ENCODE data around the gene KLF11.

Gene KLF11

DNA sequence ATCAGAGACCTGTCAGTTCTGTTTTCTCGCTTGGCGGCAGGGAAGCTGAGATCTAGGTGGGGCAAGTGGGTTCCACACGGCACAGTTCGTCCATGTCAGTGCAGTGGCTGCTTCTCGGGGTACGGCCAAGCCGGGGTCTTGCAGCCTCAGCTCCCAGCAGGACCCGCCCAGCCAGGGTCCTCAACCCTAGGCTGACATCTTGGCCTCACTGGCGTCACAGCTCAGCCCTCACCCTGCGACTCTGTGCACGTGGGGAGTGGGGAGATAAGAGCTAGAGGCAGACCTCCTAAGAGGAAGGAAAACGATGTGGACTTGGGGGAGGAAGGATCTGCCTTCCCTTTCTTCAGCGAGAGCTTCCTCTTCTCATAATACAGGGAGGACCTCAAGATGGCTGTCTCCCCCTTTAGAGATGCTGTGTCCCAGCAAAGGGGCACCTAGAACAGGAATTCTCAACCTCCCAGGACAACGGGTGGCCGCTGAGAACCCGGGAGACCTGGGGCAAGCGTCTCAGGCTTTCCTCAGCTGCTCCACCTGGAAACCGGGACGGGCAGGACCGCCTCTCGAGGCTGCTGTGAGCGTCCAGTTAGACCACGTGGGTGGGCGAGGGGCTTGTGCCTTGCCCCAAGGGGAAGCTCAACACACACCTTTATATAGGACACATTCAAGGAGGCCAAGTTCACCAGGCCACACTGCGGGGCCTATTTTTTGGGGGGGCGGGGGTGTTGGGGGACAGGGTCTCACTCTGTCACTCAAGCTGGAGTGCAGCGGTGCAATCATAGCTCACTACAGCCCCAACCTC, 23.5 kb upstream of the KLF11 start:
- TF ChIP-seq, protein P1, sequence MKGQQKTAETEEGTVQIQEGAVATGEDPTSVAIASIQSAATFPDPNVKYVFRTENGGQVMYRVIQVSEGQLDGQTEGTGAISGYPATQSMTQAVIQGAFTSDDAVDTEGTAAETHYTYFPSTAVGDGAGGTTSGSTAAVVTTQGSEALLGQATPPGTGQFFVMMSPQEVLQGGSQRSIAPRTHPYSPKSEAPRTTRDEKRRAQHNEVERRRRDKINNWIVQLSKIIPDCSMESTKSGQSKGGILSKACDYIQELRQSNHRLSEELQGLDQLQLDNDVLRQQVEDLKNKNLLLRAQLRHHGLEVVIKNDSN (IDR thresholded peaks at IDR 0.05): no peak
- TF ChIP-seq TEAD4 (IDR thresholded peaks at IDR 0.05) (no peak), EP300 (IDR thresholded peaks at IDR 0.05; ENCODE audit: borderline replicate concordance) (no peak), EGR1 (IDR thresholded peaks at IDR 0.05) (no peak), YY1 (IDR thresholded peaks at IDR 0.05; ENCODE audit: low read depth) (no peak), CEBPB (IDR thresholded peaks at IDR 0.05) (no peak), FOXM1 (IDR thresholded peaks at IDR 0.05; ENCODE audit: borderline replicate concordance, low read depth) (no peak), TAF1 (IDR thresholded peaks at IDR 0.05; ENCODE audit: low read depth) (no peak), ZBTB7A (IDR thresholded peaks at IDR 0.05; ENCODE audit: low read depth) (no peak), NFIC (IDR thresholded peaks at IDR 0.05) (no peak), RAD21 (IDR thresholded peaks at IDR 0.05; ENCODE audit: low read depth) (no peak), TCF12 (IDR thresholded peaks at IDR 0.05; ENCODE audit: low read depth) (no peak)
- TF ChIP-seq, protein P2, sequence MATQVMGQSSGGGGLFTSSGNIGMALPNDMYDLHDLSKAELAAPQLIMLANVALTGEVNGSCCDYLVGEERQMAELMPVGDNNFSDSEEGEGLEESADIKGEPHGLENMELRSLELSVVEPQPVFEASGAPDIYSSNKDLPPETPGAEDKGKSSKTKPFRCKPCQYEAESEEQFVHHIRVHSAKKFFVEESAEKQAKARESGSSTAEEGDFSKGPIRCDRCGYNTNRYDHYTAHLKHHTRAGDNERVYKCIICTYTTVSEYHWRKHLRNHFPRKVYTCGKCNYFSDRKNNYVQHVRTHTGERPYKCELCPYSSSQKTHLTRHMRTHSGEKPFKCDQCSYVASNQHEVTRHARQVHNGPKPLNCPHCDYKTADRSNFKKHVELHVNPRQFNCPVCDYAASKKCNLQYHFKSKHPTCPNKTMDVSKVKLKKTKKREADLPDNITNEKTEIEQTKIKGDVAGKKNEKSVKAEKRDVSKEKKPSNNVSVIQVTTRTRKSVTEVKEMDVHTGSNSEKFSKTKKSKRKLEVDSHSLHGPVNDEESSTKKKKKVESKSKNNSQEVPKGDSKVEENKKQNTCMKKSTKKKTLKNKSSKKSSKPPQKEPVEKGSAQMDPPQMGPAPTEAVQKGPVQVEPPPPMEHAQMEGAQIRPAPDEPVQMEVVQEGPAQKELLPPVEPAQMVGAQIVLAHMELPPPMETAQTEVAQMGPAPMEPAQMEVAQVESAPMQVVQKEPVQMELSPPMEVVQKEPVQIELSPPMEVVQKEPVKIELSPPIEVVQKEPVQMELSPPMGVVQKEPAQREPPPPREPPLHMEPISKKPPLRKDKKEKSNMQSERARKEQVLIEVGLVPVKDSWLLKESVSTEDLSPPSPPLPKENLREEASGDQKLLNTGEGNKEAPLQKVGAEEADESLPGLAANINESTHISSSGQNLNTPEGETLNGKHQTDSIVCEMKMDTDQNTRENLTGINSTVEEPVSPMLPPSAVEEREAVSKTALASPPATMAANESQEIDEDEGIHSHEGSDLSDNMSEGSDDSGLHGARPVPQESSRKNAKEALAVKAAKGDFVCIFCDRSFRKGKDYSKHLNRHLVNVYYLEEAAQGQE (IDR thresholded peaks at IDR 0.05; ENCODE audit: low read depth): no peak

DNA sequence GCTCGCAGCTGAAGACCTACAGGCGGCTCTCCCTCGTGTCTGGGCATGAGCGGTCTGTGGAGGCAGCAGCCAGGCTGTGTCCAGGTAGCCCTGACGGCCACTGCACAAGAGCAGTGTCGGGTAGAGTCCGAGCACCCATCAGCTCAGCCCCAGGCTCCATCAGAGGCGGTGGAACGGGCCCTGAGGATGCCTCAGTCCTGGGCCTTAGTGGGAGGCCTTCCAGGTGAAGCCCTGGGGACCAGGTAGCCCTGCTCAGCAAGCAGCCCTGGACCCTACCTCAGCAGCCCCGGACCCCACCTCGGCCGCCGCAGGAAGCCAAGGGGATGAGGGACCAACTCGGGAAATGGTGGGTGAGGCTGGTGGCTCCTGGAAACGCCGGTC, 21.3 kb upstream of the KLF11 start:
- TF ChIP-seq RAD21 (IDR thresholded peaks at IDR 0.05; ENCODE audit: low read depth) (no peak), TEAD4 (IDR thresholded peaks at IDR 0.05) (no peak)
- TF ChIP-seq, protein P3, sequence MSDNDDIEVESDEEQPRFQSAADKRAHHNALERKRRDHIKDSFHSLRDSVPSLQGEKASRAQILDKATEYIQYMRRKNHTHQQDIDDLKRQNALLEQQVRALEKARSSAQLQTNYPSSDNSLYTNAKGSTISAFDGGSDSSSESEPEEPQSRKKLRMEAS (IDR thresholded peaks at IDR 0.05): no peak

DNA sequence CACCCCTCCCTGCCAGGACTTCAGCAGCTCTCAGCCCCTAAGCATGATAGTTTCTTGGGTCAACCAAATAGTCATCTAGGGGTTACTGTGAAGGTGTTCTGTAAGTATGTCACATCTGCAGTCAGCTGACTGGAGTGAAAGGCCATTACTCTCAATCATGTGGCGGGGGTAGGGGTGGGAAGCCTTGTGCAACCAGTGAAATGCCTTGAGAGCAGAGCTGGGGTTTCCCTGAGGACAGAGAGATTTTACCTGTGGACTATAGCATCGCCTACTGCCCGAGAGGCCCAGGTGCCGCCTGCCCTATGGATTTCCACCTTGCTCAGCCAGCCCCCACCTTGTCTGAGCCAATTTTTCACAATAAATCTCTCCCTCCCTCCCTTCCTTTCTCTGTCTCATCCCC, 20.9 kb upstream of the KLF11 start:
- TF ChIP-seq CEBPB (IDR thresholded peaks at IDR 0.05): no peak
- no peak for TF ChIP-seq ZBTB7A (IDR thresholded peaks at IDR 0.05; ENCODE audit: low read depth)
- TF ChIP-seq RAD21 (IDR thresholded peaks at IDR 0.05; ENCODE audit: low read depth): no peak
- TF ChIP-seq TAF1 (IDR thresholded peaks at IDR 0.05; ENCODE audit: low read depth): no peak
- TF ChIP-seq CREB1 (IDR thresholded peaks at IDR 0.05; ENCODE audit: low read depth): no peak
- no peak for TF ChIP-seq TEAD4 (IDR thresholded peaks at IDR 0.05)
- no peak for TF ChIP-seq FOXM1 (IDR thresholded peaks at IDR 0.05; ENCODE audit: borderline replicate concordance, low read depth)
- TF ChIP-seq, protein P2 (IDR thresholded peaks at IDR 0.05; ENCODE audit: low read depth): no peak
- TF ChIP-seq EP300 (IDR thresholded peaks at IDR 0.05; ENCODE audit: borderline replicate concordance): no peak
- no peak for TF ChIP-seq NFIC (IDR thresholded peaks at IDR 0.05)
- TF ChIP-seq, protein P3 (IDR thresholded peaks at IDR 0.05): no peak
- TF ChIP-seq, protein P1 (IDR thresholded peaks at IDR 0.05): no peak

DNA sequence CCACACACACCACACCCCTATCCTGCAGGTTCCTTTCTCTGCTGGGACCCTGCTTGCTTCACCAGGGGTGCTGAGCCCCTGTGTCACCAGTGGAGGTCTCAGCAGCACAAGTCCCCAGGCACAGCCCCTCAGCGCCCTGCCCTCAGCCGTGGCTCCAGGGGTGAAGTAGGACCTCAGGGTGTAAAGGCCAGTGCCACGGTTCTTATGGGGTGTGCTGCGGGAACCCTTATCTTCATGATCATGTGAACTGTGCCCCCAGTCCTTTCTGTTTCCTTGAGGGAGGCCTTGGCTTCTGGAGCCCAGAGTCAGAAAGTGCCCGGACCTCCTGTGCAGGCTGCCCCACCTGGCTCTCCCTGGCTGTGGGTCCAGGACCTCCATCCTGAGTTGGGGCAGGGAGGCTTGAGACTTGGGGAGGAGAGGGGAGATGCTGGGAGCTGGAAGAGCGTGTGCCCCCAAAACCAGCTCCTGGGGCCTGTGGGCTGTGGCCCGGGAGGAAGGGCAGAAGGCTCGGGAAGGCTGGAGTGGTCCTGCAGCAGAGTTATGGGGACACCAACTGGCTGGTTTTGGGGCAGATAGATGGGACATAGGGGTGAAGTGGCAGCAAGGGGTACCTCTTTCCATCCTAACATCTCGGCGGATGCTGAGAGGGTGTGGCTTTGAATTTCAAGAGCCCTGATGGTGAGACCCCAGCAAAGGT, 20.2 kb upstream of the KLF11 start:
- TF ChIP-seq CREB1 (IDR thresholded peaks at IDR 0.05; ENCODE audit: low read depth) (no peak), CEBPB (IDR thresholded peaks at IDR 0.05) (no peak), TEAD4 (IDR thresholded peaks at IDR 0.05) (no peak), EGR1 (IDR thresholded peaks at IDR 0.05) (no peak), YY1 (IDR thresholded peaks at IDR 0.05; ENCODE audit: low read depth) (no peak), EP300 (IDR thresholded peaks at IDR 0.05; ENCODE audit: borderline replicate concordance) (no peak)
- TF ChIP-seq, protein P3 (IDR thresholded peaks at IDR 0.05): no peak

DNA sequence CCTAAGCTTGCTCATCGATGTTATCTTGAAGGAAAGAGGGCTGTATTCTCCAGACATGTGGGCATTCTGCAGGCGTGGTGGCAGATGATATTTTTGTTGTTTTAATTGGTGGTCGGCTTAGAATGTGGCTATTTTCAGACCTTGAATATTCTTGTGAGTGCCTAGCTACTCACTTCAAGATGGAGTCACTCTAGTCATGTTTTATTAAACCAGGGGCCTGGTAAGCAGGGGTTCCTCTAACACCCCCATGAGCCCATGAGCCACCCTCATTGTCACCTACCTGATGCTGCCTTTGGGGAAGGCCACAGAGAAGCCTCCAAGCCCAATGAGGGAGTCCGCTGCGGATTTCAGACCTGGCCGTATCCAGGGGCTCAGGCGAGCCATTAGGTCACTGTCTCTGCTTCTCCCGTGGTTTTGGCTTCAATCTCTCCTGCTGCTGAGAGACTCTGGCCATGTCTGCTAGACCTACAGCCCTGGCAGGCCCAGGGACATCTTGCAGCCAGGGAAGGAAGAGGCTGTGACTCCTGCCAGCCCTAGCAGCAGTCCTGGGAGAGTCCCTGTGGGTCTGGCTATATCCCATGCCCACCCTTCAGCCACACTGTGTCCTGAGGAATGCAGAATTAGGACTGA, 16.3 kb upstream of the KLF11 start:
- TF ChIP-seq, protein P2 (IDR thresholded peaks at IDR 0.05; ENCODE audit: low read depth): no peak
- TF ChIP-seq EGR1 (IDR thresholded peaks at IDR 0.05) (no peak), RAD21 (IDR thresholded peaks at IDR 0.05; ENCODE audit: low read depth) (no peak), EP300 (IDR thresholded peaks at IDR 0.05; ENCODE audit: borderline replicate concordance) (no peak), TAF1 (IDR thresholded peaks at IDR 0.05; ENCODE audit: low read depth) (no peak)
- TF ChIP-seq, protein P1 (IDR thresholded peaks at IDR 0.05): no peak
